Activated CD4-positive, alpha-beta memory T cell treated with anti-CD3 and anti-CD28 coated beads for 36 hours (primary cell): ENCODE results near the gene DGCR6L. TPM values are rescaled to one million over a fixed set of nuclear protein-coding genes. Genes with fewer than 3 reads are reported as not detected.
"Not testable (repeated sequence)": the region's sequence is repeated elsewhere in the genome, so short reads cannot be mapped to it uniquely, and the experiment has no call there.

Source experiments
- CTCF ChIA-PET: fragments of 350-600 bp; sonication (Branson Sonifier 250); formaldehyde crosslinking; loops from one replicate; lab custom pipeline; 2021; ENCODE audit warnings: antibody characterized with exemption, inconsistent platforms; lab: Charles Lee
- POLR2A ChIA-PET: fragments of 350-600 bp; sonication (Branson Sonifier 250); formaldehyde crosslinking; loops from one replicate; lab custom pipeline; 2021; ENCODE audit warnings: antibody characterized with exemption; lab: Charles Lee
- DNase-seq: peaks from one replicate; pipeline ENCODE4 v3.0.0-alpha.2; 2020
- H3K27ac Mint-ChIP-seq: one replicate; pipeline ENCODE4 v1.8.0; 2021; ENCODE audit warnings: mixed read lengths
- H3K27me3 Mint-ChIP-seq: one replicate; pipeline ENCODE4 v1.8.0; 2021; ENCODE audit warnings: mixed read lengths
- H3K36me3 Mint-ChIP-seq: one replicate; pipeline ENCODE4 v1.8.0; 2021; ENCODE audit warnings: mixed read lengths
- H3K4me1 Mint-ChIP-seq: one replicate; pipeline ENCODE4 v1.8.0; 2021; ENCODE audit warnings: low read depth, mixed read lengths
- H3K4me3 Mint-ChIP-seq: one replicate; pipeline ENCODE4 v1.8.0; 2021; ENCODE audit warnings: mild to moderate bottlenecking, mixed read lengths
- H3K9me3 Mint-ChIP-seq: one replicate; pipeline ENCODE4 v1.8.0; 2021; ENCODE audit warnings: mixed read lengths
- intact Hi-C: fragments of 100-400 bp; cut with micrococcal nuclease; formaldehyde crosslinking; loops from one replicate; pipeline ENCODE4 v1.15.1; 2023
- total RNA-seq, 2 experiments: library from RNA; stranded (reverse); gene quantifications; one replicate each; pipeline ENCODE4 v1.2.3, GENCODE V29; 2021

The DGCR6L gene
- total RNA-seq, 2 experiments from 2014 or later = 26.9 to 31.3 TPM

DNA sequence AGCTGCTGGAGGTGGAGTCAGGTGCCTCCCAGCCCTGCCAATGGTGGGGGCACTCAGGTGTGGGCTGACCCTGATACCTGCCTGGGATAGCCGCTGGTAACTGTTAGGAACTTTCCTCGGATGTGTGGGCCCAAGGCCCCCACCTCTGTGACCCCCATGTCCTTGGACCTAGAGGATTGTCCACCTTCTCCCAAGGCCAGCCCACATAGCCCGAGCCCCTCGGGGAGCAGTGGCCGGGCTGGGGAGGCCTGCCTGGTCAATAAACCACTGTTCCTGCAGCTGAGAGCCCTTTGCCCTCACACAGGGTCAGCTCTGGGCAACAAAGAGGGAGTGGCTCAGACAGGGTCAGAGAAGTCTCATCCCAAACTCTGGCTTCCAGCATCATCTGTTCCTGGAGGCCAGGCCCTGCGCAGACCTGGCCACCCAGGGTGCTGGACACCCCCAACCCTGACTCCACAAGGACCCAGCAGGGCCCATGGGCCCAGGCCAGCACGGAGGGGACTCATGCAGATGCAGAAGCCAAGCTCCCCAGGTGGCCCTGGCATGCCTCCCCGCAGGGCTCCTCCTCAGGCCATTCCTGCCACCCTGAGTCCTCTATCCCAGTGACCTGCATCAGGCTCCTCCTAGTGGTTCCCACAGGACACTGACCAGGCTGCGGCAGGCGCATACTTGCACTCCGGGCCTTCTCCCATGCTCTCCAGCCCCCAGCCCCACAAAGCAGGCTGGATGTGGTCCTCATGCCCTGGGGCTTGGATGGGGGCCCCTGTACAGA, 6.4 kb downstream of the DGCR6L start:
- H3K9me3 Mint-ChIP-seq, DNase-seq, H3K27ac Mint-ChIP-seq, H3K36me3 Mint-ChIP-seq, H3K27me3 Mint-ChIP-seq, intact Hi-C loops, POLR2A ChIA-PET, CTCF ChIA-PET, H3K4me3 Mint-ChIP-seq: not testable (repeated sequence)
- peaks cover 21% of the 10 kb centered on the region for H3K4me1 Mint-ChIP-seq

DNA sequence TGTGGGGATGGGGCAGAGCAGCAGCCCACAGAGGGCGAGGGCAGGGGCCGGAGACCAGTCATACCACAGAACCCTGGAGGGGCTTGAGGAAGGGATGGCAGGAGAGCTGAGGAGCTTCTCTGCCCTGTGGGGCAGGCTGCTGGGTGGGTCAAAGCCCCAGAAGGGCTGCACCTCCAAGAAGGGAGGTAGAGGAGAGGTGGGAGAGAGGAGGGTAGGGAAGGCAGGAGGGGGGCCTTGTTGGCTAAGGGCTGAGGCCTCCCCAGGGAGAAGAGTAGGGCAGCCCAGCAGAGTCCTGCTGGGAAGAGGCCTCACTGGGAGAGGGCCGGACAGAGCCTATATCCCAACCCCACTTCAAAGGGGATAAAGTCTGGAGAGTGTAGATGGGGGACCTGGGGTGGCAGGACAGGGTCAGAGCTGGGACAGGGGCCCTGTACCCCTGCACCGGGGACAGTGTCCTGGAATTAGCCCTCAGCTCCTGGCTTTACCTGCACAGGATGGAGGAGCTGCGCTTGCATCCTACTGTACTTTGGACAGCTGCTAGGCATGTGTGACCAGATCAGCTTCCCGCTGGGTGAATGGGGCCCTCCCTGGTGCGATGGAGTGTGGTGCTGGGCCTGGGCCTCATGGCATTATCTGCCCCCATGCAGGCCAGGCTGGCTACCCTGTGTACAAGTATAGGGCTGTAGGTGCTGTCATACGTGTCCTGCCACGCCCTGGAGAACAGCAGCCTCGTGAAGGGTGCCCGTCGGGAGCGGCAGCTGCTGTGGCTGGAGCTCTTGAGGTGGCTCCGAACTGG, 7.3 kb downstream of the DGCR6L start:
- Mint-ChIP-seq H3K9me3 (no peaks in the 10 kb centered on the region), H3K27me3 (no peaks in the 10 kb centered on the region), H3K36me3 (no peaks in the 10 kb centered on the region), H3K4me3 (no peak overlapping the region), H3K4me1 (peaks cover 12% of the 10 kb centered on the region), H3K27ac (no peak overlapping the region)
- intact Hi-C loops = no loop called here
- no peak for DNase-seq
- ChIA-PET POLR2A (no interaction called here), CTCF (no interaction called here)

DNA sequence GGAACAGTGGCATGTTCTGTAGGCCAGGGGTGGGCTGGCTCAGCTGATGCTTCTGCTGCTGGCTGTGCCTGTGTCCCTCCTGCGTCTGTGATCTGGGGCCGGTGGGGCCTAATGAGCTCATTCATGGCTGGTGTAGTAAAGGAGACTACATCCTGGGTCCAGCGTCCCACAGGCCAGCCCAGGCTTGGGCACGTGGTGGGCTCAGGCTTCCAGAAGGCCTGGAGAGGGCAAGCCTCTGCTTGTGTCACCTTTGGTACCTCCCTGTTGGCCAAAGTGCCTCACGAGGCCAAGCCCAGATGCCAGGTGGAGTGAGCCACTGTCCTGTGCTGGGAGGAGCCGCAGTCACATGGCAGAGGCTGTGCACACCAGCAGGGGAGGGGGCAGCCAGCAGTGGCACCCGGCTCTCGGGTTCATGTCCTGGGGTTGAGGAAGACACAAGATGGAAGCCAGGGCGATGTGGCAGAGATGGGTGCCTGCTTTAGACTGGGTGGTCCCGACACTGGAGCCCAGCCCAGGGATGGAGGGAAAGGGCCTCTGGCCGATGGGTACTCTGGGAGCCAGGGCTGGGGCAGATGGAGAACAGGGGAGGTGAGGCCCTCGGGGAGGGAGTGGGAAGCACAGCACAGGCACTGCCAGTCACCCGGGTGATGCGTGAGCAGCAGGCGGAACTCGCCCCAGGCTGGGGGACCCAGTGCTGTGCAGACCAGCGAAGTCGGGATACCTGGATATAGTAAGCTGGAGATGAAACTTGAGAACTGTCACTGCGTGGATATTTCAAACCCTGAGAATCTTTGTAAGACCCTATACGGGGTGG, 8.4 kb downstream of the DGCR6L start:
- H3K27me3 Mint-ChIP-seq, DNase-seq, H3K36me3 Mint-ChIP-seq, H3K27ac Mint-ChIP-seq, H3K9me3 Mint-ChIP-seq, H3K4me3 Mint-ChIP-seq, intact Hi-C loops, POLR2A ChIA-PET, H3K4me1 Mint-ChIP-seq: not testable (repeated sequence)
- CTCF ChIA-PET = interaction anchor here (1.0 kb wide), 1 partner anchor 154 kb away, joined by 3 read pairs; no protein-coding TSS in a partner anchor

DNA sequence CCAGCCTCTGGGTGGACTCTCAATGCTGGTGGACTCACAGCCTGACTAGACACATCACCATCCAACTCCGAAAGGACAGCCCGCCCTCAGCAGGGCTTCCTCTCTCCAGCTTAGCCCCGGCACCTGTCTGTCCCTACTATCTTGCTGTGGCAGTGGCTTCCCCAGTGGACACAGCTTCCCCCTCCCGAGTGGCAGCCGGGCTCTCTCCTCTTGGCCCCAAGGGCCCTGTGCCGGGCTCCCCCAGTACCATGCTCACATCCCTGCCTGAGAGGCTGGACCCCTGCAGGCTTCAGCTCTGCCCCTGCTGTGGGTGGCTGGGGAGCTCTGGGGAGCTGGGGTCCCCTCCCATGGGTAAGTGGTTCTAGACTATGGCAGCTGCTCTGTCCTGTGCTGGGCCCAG, 9.1 kb downstream of the DGCR6L start:
- DNase-seq, H3K27ac Mint-ChIP-seq, H3K9me3 Mint-ChIP-seq, H3K4me1 Mint-ChIP-seq, POLR2A ChIA-PET, H3K36me3 Mint-ChIP-seq, H3K27me3 Mint-ChIP-seq, intact Hi-C loops, H3K4me3 Mint-ChIP-seq: not testable (repeated sequence)
- CTCF ChIA-PET = interaction anchor here (1.0 kb wide), 1 partner anchor 154 kb away, joined by 3 read pairs; no protein-coding TSS in a partner anchor

DNA sequence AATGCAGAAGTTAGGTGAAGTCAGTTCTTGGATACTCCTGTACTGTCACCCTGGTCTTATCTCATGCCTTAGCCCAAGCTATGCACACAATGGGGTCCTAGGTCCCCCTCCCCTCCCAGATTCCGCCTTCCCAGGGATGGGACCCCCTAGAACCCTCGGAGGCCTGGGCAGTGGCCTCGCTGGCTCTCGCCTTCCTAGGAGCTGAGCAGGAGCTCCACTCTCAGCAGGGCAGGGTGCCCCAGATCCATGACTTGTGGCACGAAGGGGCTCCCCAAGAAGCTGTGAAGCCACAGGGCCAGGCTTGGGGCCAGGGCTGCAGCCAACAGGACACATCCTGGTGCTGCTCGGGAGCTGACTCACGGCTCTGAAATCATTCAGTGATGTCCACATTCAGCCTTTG, 9.7 kb downstream of the DGCR6L start:
- H3K27ac Mint-ChIP-seq, H3K4me1 Mint-ChIP-seq, intact Hi-C loops, H3K27me3 Mint-ChIP-seq, H3K9me3 Mint-ChIP-seq, H3K4me3 Mint-ChIP-seq, H3K36me3 Mint-ChIP-seq, DNase-seq, POLR2A ChIA-PET: not testable (repeated sequence)
- CTCF ChIA-PET = interaction anchor here (1.0 kb wide), 1 partner anchor 153 kb away, joined by 3 read pairs; no protein-coding TSS in a partner anchor

DNA sequence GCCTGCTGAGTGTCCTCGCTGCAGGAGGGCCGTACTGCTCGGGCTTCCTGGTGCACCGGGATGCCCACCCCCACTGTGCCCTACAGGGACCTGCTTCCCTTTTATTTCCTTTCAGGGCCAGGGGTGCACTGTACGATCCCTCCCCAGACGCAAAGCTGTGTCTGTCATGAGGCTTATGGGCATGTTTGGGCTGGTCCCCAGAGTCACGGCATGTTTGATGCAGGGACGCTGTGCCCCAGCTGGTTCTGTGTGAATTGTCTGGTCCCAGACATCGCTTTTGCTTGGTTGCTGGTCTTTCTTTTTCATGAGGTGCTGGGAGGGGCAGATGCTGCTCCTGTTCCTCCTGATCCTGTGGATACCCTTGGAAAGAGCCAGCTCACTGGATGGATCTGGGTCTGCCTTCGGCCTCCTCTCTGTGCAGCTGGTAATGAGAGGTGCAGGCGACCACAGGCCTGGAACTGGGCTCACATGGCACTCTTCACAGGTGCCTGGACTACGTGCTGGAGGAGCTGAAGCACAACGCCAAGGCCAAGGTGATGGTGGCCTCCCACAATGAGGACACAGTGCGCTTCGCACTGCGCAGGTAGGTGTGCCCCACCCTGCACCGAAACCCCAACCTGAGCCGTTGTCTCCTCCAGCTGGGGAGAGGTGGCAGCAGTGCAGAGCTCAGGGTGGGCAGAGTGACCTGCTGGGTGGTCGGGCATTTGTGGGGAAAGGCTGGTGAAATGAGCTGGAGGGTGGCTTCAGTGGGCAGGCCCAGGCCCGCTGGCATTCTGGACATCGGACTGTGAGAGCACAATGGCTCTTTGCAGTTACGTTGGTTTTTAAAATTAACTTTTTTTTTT, 10.8 kb downstream of the DGCR6L start:
- H3K4me3 Mint-ChIP-seq, intact Hi-C loops, H3K27ac Mint-ChIP-seq, H3K9me3 Mint-ChIP-seq, H3K36me3 Mint-ChIP-seq, POLR2A ChIA-PET, DNase-seq, H3K27me3 Mint-ChIP-seq, H3K4me1 Mint-ChIP-seq: not testable (repeated sequence)
- CTCF ChIA-PET = interaction anchor here (0.7 kb wide), 1 partner anchor 8 kb away, joined by 3 read pairs; no protein-coding TSS in a partner anchor

DNA sequence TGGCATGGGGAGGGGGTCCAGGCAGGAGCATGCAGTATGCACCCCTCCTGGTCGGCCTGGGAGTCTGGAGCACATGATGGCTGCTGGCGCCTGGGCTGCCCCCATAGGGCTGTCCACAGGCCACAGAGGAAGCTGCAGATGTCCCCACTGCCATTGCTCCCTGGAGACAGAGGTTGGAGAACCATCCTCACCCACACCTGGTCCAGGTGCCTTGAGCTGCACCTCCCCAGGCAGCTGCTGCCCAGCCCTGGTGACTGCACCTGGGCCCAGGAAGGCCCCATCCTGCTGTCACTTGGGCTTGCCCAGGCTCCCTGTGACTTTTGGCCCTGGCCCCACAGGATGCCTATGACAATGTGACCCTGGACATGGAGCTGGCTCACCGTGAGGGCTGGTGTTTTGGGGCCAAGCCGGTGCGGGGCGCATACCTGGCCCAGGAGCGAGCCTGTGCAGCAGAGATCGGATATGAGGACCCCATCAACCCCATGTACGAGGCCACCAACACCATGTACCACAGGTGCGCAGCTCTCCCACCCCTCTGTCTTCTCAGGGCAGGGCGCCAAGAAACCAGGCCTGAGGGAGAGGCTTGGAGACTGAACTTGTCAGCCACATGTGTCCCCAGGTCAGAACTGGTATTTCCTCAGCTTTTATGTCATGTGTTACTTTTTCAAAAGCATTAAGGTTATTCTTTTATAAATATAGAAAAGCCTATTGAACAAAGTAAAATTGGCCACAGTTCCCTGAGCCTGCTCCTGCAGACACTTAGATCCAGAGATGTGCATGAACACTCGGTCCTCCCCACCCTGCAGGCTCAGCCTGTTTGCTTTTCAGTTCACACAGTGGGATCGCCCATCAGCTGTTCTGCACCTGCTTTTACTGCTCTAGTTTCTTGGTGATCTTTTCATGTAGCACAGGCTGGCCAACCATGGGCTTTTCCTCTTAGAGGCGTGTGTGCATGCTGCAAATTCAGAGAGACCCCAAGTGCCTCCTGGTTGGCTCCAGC, 12.1 kb downstream of the DGCR6L start:
- H3K4me3 Mint-ChIP-seq, DNase-seq, H3K4me1 Mint-ChIP-seq, H3K27me3 Mint-ChIP-seq, intact Hi-C loops, H3K27ac Mint-ChIP-seq, H3K36me3 Mint-ChIP-seq, H3K9me3 Mint-ChIP-seq, POLR2A ChIA-PET: not testable (repeated sequence)
- CTCF ChIA-PET = interaction anchor here (1.9 kb wide), 1 partner anchor 12 kb away, joined by 4 read pairs; the partner anchor contains the start of gene DGCR6L

DNA sequence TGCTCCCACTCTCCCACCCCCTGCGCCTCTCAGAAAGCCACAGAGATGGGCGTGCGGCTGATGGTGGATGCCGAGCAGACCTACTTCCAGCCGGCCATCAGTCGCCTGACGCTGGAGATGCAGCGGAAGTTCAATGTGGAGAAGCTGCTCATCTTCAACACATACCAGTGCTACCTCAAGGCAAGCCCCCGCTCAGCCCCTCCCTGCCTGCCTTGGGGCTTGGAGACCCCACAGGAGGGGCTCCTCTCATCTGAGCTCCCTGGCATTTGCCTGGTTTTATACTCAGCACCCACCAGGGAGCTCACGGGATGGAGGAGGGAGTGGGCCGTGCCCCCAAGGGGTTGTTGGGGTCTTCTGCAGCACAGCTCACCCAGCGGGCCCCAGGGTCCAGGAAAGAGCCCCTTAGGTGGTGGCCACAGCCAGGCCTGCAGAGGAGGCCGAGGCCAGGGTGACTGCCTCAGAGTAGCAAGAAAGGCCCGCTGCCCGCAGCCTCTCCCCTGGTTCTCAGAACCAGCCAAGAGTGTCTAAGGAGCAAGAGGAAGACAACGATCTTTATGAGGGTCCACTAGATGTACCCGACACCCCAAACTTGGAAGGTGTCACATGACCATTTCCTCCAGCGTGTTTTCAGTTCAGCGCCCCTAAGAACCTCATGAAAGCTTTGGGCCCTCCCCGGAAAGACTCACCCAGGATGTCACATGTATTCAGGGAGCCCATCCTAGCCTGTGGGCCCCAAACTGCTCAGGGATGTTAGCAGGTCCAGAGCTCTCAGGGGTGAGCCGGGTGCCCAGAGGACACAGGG, 13.0 kb downstream of the DGCR6L start:
- H3K9me3 Mint-ChIP-seq, H3K4me1 Mint-ChIP-seq, H3K36me3 Mint-ChIP-seq, H3K4me3 Mint-ChIP-seq, H3K27ac Mint-ChIP-seq, DNase-seq, intact Hi-C loops, H3K27me3 Mint-ChIP-seq, POLR2A ChIA-PET: not testable (repeated sequence)
- CTCF ChIA-PET = interaction anchor here (1.9 kb wide), 1 partner anchor 13 kb away, joined by 4 read pairs; the partner anchor contains the start of gene DGCR6L

DNA sequence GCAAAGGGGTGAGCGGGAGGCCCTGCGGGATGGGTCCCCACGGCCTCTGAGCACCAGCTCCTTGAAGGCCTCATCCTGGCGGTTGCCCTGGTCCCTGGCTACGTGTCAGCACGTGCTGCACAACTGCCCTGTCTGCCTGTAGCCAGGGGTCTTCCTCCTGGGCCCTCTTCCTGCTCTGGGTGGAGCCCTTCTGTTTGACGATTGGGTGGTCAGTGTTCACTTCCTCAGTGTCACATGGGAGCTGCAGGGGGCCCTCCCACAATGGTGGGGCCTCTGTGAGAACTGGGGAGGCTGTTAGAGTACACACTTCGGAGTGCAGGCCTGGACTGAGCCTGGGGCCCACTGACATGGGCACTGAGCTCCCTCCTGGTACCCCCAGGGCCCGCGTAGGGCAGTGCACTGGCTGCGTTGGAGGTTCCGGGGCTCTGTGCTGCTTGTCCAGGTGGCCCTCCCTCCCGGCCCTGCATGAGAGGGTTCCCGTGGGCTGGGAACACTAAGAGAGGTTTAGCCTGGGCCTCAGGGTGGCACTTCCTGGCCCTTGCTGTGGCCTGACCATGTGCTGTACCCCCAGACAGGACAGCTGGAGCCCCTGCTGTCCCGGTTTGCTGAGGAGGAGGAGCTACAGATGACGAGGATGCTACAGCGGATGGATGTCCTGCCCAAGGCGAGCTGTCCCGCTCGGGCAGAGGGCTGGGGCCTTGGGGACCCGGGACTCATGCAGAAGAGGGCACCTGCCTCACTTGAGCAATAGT, 13.8 kb downstream of the DGCR6L start:
- Mint-ChIP-seq H3K27me3 (peaks cover 3% of the 10 kb centered on the region), H3K27ac (no peak overlapping the region), H3K4me1 (peaks cover 2% of the 10 kb centered on the region), H3K36me3 (no peaks in the 10 kb centered on the region), H3K9me3 (no peaks in the 10 kb centered on the region), H3K4me3 (no peak overlapping the region)
- ChIA-PET POLR2A (no interaction called here), CTCF (interaction anchor here (1.9 kb wide), 1 partner anchor 14 kb away, joined by 4 read pairs; the partner anchor contains the start of gene DGCR6L)
- no peak for DNase-seq
- intact Hi-C loops = no loop called here
